ENCODE data around the gene ANKRD53.
"Not testable (repeated sequence)": the region's sequence is repeated elsewhere in the genome, so short reads cannot be mapped to it uniquely, and the experiment has no call there.

ANKRD53 gene

GRCh38 chr2:70992945-70993853, 14.8 kb downstream of the ANKRD53 start:
- DNase-seq: no peak

DNA sequence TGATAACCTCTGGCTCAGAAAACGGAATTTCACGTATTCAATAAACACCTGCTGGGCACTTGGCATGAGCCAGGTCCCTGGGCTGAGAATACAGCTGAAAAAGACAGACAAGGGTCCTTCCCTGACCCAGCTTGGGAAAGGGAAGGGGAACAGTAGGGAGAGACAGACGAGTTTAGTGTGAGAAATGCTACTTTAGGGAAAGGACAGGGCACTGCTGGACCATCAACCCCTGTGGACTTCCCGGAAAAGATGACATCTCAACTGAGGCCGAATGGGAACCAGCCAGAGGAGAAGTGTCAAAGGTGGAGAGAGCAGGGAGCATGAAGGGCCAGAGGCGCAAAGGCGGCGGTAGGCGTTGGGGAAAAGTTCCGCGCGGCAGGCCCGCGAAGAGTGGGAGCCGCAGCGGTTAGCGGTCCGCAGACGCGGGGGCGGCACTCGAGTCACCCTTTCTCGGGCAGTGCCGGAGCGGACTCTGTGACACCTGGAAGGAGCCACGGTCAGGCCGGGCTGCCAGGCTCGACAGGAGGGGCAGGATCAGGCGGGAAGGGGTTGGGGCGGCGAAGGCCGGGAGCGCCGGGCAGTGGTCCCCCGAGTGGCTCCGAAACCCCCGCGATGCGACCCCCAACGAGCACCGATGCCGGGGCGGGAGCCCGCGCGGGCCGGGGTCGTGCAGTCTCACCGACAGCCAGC, 15.7 kb downstream of the ANKRD53 start:
- no peak for DNase-seq

- DNase-seq: peak; percentile 83
Measured at GRCh38 chr2:70994699-70995425, 16.4 kb downstream of the ANKRD53 start, which contains the start of gene TEX261. TSS of gene TEX261 (minus strand) at chr2:70994873. CDS start at chr2:70994757, 116 bp downstream.

DNA sequence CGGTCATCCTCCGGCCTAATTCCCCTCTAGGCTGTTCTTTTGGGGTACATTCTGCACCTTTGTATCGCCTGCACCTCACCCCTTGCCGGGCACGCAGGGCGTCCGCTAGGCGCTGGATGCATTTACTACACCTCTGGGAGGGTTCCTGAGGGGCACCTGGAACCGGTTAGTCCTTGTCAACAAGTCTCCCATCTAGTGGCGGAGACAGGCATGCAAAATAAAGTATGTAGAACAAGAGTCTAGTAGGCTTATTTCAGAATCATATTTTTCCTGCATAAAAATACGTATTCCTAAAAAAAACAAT, 16.9 kb downstream of the ANKRD53 start:
- DNase-seq: peak; percentile 55

DNA sequence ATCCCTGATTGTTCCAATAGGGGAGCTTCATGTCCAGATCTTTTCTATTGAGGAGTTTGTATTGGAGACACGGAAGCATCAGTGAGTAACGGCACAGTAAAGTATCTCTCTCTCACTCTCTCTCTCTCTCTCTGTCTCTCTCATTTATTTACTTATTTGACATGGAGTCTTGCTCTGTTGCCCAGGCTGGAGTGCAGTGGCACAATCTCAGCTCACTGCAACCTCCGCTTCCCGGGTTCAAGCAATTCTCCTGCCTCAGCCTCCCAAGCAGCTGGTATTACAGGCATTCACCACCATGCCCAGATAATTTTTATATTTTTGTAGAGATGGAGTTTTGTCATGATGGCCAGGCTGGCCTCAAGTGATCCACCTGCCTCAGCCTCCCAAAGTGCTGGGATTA, 20.5 kb downstream of the ANKRD53 start:
- not testable (repeated sequence) for DNase-seq

- DNase-seq: no peak
Measured at GRCh38 chr2:70999362-70999761, 20.9 kb downstream of the ANKRD53 start.

GRCh38 chr2:70999931-71000330, 21.5 kb downstream of the ANKRD53 start:
- DNase-seq: not testable (repeated sequence)

DNA sequence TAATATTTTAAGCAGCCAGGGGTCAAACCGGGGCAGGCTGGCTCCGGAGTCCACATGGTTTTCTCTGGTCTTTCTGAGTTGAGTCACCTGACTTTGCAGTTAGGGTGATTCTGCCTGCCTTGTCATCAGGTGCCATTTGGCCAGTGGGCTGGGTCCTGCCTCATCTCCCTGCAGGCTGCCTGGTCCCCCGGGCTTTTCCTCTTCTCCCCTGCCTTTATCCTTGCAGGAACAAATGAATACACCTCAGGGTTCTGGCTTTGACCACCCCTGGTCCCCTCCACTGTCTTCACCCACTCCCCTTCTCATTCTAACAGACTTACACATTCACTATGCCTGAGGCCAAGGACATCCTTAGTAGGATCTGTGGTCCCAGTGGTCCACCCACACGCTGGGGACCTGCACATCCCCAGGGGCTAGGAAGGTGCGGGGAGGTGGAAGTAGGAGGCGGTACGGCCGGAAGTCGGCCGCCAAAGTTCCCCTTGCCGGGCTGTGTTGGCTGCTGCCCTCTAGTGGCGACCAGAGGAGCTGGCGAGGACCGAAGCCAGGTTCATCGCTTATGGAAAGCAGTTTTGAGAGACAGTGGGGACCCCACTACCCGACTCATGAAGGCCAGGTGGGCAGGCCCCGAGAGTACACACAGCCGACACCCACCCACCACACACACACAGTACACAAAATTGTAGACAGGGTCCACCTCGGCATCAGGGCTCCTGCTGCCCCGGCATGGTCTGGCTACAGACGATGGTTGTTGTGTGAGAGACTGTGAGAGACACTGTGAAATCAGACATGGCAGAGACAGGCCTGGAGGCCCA, 22.6 kb downstream of the ANKRD53 start:
- DNase-seq: peak; percentile 35

DNA sequence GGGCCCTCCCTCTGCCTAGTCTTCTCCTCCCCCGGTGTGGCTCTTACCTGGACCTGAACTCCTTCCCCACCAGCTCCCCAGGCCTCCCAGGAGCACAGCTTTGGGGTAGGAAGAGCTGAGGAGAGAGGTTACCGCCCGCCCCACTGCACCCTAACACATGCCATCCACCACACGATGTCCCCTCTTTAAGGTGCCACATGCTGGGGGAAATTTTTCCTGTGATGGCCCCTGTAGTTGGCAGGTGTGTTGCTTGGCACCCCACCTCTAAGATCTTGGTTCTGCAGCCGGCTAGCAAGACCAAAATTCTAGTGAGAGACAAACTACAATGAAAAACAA, 23.1 kb downstream of the ANKRD53 start:
- DNase-seq: no peak

- peak; percentile 24 for DNase-seq
Measured at GRCh38 chr2:71001981-71002570, 23.6 kb downstream of the ANKRD53 start.

GRCh38 chr2:71003396-71003795, 25.0 kb downstream of the ANKRD53 start:
- no peak for DNase-seq

DNA sequence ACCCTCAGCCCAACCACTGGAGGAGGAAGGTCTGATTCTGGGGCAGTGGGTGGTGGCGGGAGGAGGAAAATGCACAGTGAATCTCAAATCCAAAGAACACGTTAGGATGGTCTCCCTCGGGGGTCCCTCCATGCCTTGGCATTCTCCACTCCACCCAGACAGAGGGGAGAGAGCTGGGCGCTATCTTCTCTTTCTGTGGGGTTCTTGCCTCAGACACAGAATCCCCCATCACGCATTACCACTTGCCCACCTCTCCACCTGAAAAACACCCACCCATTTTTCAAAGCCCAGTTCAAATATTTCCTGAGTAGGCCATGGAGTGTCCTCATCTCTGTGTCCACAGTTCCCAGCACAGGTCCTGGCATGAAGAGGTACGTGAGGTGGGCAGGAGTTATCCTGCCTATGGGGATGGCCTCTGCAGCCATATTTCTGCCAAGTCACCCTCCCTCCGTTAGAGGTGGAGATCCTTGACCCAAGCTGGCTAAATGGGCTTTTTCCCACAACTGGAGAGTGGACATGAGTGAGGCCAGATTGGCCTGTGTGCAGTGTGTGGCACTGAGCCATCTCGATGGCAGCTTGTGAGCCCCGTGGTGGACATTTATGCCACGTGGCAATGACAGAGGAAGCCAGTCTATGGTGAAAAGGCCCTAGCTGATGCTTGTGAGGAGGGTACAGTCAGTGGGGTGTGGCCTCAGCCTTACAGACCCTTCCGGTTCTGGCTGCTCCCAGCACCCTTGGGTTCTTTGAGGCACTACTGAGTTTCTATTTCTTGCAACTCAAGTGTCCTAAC, 25.7 kb downstream of the ANKRD53 start:
- no peak for DNase-seq

DNA sequence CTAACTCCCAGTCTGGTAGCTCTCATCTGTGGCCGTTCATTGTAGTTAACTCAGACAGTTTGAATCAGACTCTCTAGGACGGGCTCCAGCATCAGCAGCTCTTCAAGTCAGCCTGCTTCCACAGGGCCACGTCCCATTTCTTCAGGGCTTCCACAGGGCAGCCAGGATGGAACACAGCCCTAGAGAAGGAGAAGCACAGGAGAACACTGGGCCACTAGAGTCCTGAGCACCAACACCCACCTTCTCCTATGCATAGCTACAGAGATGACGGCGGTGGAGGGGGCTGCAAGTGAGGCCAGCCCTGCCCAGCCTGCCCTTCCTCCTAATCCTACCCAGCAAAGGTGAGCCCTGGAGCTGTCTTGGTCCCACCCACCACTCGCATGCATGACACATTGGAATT, 26.4 kb downstream of the ANKRD53 start:
- no peak for DNase-seq

- no peak for DNase-seq
Measured at GRCh38 chr2:71005271-71006202, 27.1 kb downstream of the ANKRD53 start.

- DNase-seq: no peak
Measured at GRCh38 chr2:71006323-71006722, 27.9 kb downstream of the ANKRD53 start.

DNA sequence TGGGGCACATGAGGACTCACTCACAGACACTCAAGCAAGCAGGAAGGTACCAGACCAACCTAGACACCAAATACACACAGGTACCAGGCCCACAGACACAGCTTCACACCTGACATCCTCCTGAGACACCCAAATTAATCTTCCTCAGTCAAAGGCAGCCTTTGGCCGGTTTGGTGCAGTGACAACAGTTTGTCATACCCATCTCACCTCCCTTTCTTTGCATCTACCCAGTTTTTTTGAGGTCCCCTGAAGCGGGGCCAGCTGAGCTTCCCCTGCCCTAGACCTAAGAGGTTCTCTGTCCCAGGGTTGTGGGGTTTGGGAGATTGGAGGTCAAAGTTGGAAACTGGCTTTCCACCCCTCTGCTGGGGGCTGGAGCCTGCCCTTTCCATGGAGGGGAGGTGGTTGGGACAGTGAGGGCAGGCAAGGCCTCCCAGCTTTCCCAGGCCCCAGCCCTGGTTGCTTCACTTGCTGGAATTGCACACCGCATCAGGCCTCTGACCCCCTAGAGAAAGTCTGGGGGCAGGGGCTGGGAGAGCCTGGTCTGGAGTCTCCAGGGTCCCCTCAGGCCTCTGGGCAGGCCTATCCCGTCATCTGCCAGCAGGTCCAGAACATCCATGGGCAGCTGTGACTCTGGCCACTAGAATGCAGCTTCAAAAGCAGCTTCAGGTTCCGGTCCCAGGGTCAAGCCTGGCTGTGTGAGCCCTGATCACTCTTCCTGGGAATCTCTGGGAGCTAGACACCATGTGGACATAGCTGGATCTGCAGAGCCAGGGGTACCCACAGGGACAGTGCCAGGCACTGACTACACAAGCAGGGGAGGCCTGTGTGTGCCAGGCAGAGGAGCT, 28.7 kb downstream of the ANKRD53 start:
- no peak for DNase-seq

DNA sequence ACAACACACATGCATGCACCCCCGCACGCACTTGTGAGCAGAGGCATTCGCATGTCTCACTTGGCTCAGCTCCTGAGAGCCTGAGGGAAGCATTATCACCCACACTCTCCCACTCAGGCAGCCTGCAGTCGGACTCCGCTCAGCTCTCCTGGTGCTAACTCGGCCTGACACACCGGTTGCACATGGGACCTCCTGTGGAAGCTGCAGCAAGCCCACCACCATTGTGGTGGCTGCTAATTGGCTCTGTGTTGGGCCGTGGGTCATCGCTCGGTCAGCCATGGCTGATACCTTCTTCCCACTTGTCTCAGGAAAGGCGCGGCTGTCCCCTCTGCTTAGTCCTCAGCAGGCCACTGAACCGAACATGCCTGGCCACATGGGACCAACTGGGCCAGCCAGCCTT, 29.9 kb downstream of the ANKRD53 start:
- DNase-seq: no peak

GRCh38 chr2:71011786-71012185, 33.4 kb downstream of the ANKRD53 start:
- not testable (repeated sequence) for DNase-seq

GRCh38 chr2:71018625-71019024, 40.2 kb downstream of the ANKRD53 start:
- DNase-seq: no peak
